IPS DF 4.7 (cell line): Measurements from ENCODE around the gene ARRB1.

ENCODE experiments used
- DNase-seq: peaks from one replicate; pipeline ENCODE4 v3.0.0-alpha.2; 2013; ENCODE audit warnings: low spot score; ENCODE audit errors: extremely low read depth

Gene ARRB1

GRCh38 chr11:75260396-75261170 lies 90.9 kb downstream of the ARRB1 start:
- no peak for DNase-seq

- DNase-seq, result no peak
Observed at GRCh38 chr11:75254326-75254725, 97.1 kb downstream of the ARRB1 start.

- DNase-seq, result no peak
Observed at GRCh38 chr11:75249704-75250103, 101.8 kb downstream of the ARRB1 start.

GRCh38 chr11:75248924-75249256 lies 102.6 kb downstream of the ARRB1 start:
- no peak for DNase-seq

GRCh38 chr11:75246671-75247350 lies 104.7 kb downstream of the ARRB1 start:
- no peak for DNase-seq

GRCh38 chr11:75246006-75246670 lies 105.3 kb downstream of the ARRB1 start:
- DNase-seq, result no peak

GRCh38 chr11:75245356-75246005 lies 106.0 kb downstream of the ARRB1 start:
- no peak for DNase-seq

GRCh38 chr11:75244052-75244814 lies 107.2 kb downstream of the ARRB1 start:
- DNase-seq, result no peak

GRCh38 chr11:75242722-75243600 lies 108.5 kb downstream of the ARRB1 start:
- DNase-seq, result no peak

- no peak for DNase-seq
Observed at GRCh38 chr11:75241906-75242644, 109.4 kb downstream of the ARRB1 start.

GRCh38 chr11:75241036-75241905 lies 110.2 kb downstream of the ARRB1 start:
- no peak for DNase-seq

- DNase-seq, result no peak
Observed at GRCh38 chr11:75240311-75241035, 111.0 kb downstream of the ARRB1 start, which contains the start of gene TPBGL. TPBGL (plus strand) TSS chr11:75240774; CDS start chr11:75241050, 276 bp downstream.

GRCh38 chr11:75239531-75240290 lies 111.8 kb downstream of the ARRB1 start:
- no peak for DNase-seq

- DNase-seq, result no peak
Observed at GRCh38 chr11:75238595-75239440, 112.6 kb downstream of the ARRB1 start.

- no peak for DNase-seq
Observed at GRCh38 chr11:75237050-75237449, 114.4 kb downstream of the ARRB1 start.

GRCh38 chr11:75236062-75236461 lies 115.4 kb downstream of the ARRB1 start:
- DNase-seq, result no peak
